K562 (cell line): ENCODE data around the gene USHBP1. TPM values are rescaled to one million over a fixed set of nuclear protein-coding genes. Genes with fewer than 3 reads are reported as not detected.

Source experiments
- CC2D1A ChIP-seq: fragments of 450-650 bp; IDR thresholded peaks from 2 replicates; pipeline ENCODE4 v1.6.1; 2017; ENCODE audit warnings: mild to moderate bottlenecking
- CXXC5 ChIP-seq: fragments of 250-450 bp; sonication (Bioruptor Pico); IDR thresholded peaks from 2 replicates; pipeline ENCODE4 v1.8.0; 2022; ENCODE audit warnings: inconsistent platforms, mild to moderate bottlenecking, moderate library complexity
- ETV1 ChIP-seq: fragments of 450-650 bp; conservative IDR thresholded peaks from 2 replicates; pipeline ENCODE4 v1.6.1; 2016; ENCODE audit warnings: missing genetic modification characterization, control low read depth, low read depth, missing compliant biosample characterization
- JUND ChIP-seq, 2 experiments: IDR thresholded peaks; 2 replicates in 1 of 2; 3 replicates in 1 of 2; pipeline ENCODE4 v1.6.1; 2011; ENCODE audit warnings: borderline replicate concordance in 2 of 2, low read depth in 2 of 2, low read length in 2 of 2, improper control_type of control experiment in 1 of 2, missing biosample characterization in 1 of 2, missing genetic modification characterization in 1 of 2, missing genetic modification reagents in 1 of 2
- KDM4B ChIP-seq, 2 experiments: fragments of 450-650 bp in 1 of 2; sonication (generic) in 1 of 2; IDR thresholded peaks; 2 replicates each; pipeline ENCODE4 v1.6.1; 2016 to 2017; ENCODE audit warnings: borderline replicate concordance in 2 of 2, antibody characterized with exemption in 1 of 2, low read depth in 1 of 2, mild to moderate bottlenecking in 1 of 2
- KLF13 ChIP-seq: fragments of 450-650 bp; IDR thresholded peaks from 2 replicates; pipeline ENCODE4 v1.6.1; 2016; ENCODE audit warnings: missing genetic modification characterization, low read depth, mild to moderate bottlenecking, missing compliant biosample characterization, moderate library complexity, borderline replicate concordance
- NFATC3 ChIP-seq: fragments of 450-650 bp; IDR thresholded peaks from 2 replicates; pipeline ENCODE4 v1.6.1; 2017; ENCODE audit warnings: mild to moderate bottlenecking
- NFRKB ChIP-seq: fragments of 450-650 bp; IDR thresholded peaks from 2 replicates; pipeline ENCODE4 v1.6.1; 2016; ENCODE audit warnings: low read depth
- SP1 ChIP-seq: sonication (generic); formaldehyde crosslinking; IDR thresholded peaks from 2 replicates; pipeline ENCODE4 v1.8.1; 2022; ENCODE audit warnings: mild to moderate bottlenecking, missing genetic modification reagents
- polyA plus RNA-seq, 8 experiments: library from polyadenylated mRNA; depleted of rRNA in 4 of 8; stranded (reverse) in 5 of 8; unstranded in 3 of 8; fragments of >200 nt; fragmentation: Nextera tagmentation in 2 of 8; fragmentation: Illumina TruSeq in 1 of 8; extraction: Ambion mirVana in 2 of 8; extraction: Trizol in 1 of 8; gene quantifications; 2 replicates each; pipeline versions ENCODE4 v1.2.1 to v1.2.3, GENCODE V29; 2011 to 2014; ENCODE audit warnings: inconsistent platforms in 1 of 8, missing spikeins in 1 of 8
- total RNA-seq, 7 experiments: library from RNA; depleted of rRNA in 6 of 7; stranded (reverse); fragments of >200 nt in 6 of 7; fragmentation: Illumina TruSeq in 2 of 7; extraction: Trizol in 2 of 7; gene quantifications; 2 replicates each; pipeline versions ENCODE4 v1.2.1 to v1.2.3, GENCODE V29; 2011 to 2021; ENCODE audit warnings: low replicate concordance in 1 of 7
- TF ChIP-seq, protein P1 (sequence below): sonication (generic); formaldehyde crosslinking; IDR thresholded peaks from 2 replicates; pipeline ENCODE4 v1.8.1; 2023; ENCODE audit warnings: mild to moderate bottlenecking, missing genetic modification reagents
- TF ChIP-seq, protein P2 (sequence below): conservative IDR thresholded peaks from 2 replicates; pipeline ENCODE4 v1.6.1; 2011; ENCODE audit warnings: low read depth, mild to moderate bottlenecking, low read length; ENCODE audit not compliant: control insufficient read depth
- TF ChIP-seq, protein P3 (sequence below), 2 experiments: fragments of 450-650 bp in 1 of 2; sonication (generic) in 1 of 2; formaldehyde crosslinking in 1 of 2; IDR thresholded peaks; 2 replicates each; pipeline versions ENCODE4 v1.7.1 to v1.9.0; 2016 to 2022; ENCODE audit warnings: inconsistent platforms in 1 of 2, mild to moderate bottlenecking in 1 of 2, missing genetic modification reagents in 1 of 2

USHBP1 gene
- total and polyA plus RNA-seq, 9 of the 15 experiments (the other 6 are each of a cell fraction or from before 2014, with no cell fraction given): 0.03 to 0.10 (median 0.05) TPM; not detected in 5

DNA sequence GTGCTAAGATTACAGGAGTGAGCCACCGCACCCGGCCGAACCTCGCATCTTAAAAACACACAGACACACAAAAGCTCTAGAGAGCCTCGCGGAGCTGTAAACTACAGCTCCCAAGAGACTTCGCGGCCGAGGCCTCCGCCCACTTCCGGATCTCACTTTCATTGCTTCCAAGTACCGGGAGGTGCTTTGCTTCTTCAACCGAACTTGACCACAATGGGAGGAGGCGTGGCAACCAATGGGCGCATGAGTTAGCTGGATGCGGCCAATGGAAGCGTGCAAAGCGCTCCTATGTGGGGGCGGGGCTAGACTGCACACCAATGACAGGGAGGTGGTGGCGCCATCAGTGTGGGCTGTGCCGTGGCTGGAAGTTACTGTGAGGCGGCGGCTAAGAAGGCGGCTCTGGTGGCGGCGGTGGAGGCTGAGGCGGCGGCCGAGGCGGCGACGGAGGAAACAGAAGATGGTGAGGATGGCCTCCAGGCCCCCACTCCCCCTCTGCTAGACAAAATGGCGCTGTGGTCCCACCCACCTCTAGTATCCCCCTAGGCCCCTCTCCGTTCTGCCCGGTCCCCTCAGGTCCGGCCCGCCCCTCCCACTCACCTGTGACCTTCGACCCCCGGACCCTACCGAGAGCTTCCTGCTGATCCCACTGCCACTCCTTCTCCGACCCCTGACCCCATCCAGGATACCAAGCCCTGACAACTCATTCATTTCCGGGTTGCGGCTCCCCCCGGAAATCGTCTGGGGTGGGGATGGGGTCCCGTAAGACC lies 44.8 kb upstream of the USHBP1 start, which contains the start of gene DDA1 (continued):
- TF ChIP-seq JUND (IDR thresholded peaks at IDR 0.05; ENCODE audit: borderline replicate concordance, low read depth, low read length) (no peak), JUND (tag; IDR thresholded peaks at IDR 0.05; ENCODE audit: borderline replicate concordance, low read depth, low read length) (peak; percentile 11; the same call in 1 of the 3 replicates), NFRKB (0 out of 2 replicates have a peak, but pooled peaks have one; percentile 39), CC2D1A (peak; percentile 100), CXXC5 (CRISPR knock-in tag) (no peak; the same call in 1 of the 2 replicates), SP1 (CRISPR knock-in tag) (peak; percentile 100), KLF13 (tag) (no peak; the same call in 1 of the 2 replicates), KDM4B (IDR thresholded peaks at IDR 0.05; ENCODE audit: borderline replicate concordance in 2 of 2, low read depth in 1 of 2) (no peak), NFATC3 (no peak), ETV1 (tag) (peak; percentile 64)
- TF ChIP-seq, protein P1, sequence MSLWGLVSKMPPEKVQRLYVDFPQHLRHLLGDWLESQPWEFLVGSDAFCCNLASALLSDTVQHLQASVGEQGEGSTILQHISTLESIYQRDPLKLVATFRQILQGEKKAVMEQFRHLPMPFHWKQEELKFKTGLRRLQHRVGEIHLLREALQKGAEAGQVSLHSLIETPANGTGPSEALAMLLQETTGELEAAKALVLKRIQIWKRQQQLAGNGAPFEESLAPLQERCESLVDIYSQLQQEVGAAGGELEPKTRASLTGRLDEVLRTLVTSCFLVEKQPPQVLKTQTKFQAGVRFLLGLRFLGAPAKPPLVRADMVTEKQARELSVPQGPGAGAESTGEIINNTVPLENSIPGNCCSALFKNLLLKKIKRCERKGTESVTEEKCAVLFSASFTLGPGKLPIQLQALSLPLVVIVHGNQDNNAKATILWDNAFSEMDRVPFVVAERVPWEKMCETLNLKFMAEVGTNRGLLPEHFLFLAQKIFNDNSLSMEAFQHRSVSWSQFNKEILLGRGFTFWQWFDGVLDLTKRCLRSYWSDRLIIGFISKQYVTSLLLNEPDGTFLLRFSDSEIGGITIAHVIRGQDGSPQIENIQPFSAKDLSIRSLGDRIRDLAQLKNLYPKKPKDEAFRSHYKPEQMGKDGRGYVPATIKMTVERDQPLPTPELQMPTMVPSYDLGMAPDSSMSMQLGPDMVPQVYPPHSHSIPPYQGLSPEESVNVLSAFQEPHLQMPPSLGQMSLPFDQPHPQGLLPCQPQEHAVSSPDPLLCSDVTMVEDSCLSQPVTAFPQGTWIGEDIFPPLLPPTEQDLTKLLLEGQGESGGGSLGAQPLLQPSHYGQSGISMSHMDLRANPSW (CRISPR knock-in tag): no peak
- TF ChIP-seq, protein P2, sequence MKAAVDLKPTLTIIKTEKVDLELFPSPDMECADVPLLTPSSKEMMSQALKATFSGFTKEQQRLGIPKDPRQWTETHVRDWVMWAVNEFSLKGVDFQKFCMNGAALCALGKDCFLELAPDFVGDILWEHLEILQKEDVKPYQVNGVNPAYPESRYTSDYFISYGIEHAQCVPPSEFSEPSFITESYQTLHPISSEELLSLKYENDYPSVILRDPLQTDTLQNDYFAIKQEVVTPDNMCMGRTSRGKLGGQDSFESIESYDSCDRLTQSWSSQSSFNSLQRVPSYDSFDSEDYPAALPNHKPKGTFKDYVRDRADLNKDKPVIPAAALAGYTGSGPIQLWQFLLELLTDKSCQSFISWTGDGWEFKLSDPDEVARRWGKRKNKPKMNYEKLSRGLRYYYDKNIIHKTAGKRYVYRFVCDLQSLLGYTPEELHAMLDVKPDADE: peak; percentile 84
- TF ChIP-seq, protein P3, sequence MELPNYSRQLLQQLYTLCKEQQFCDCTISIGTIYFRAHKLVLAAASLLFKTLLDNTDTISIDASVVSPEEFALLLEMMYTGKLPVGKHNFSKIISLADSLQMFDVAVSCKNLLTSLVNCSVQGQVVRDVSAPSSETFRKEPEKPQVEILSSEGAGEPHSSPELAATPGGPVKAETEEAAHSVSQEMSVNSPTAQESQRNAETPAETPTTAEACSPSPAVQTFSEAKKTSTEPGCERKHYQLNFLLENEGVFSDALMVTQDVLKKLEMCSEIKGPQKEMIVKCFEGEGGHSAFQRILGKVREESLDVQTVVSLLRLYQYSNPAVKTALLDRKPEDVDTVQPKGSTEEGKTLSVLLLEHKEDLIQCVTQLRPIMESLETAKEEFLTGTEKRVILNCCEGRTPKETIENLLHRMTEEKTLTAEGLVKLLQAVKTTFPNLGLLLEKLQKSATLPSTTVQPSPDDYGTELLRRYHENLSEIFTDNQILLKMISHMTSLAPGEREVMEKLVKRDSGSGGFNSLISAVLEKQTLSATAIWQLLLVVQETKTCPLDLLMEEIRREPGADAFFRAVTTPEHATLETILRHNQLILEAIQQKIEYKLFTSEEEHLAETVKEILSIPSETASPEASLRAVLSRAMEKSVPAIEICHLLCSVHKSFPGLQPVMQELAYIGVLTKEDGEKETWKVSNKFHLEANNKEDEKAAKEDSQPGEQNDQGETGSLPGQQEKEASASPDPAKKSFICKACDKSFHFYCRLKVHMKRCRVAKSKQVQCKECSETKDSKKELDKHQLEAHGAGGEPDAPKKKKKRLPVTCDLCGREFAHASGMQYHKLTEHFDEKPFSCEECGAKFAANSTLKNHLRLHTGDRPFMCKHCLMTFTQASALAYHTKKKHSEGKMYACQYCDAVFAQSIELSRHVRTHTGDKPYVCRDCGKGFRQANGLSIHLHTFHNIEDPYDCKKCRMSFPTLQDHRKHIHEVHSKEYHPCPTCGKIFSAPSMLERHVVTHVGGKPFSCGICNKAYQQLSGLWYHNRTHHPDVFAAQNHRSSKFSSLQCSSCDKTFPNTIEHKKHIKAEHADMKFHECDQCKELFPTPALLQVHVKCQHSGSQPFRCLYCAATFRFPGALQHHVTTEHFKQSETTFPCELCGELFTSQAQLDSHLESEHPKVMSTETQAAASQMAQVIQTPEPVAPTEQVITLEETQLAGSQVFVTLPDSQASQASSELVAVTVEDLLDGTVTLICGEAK (IDR thresholded peaks at IDR 0.05): peak; percentile 93
- TF ChIP-seq, protein P3 (CRISPR knock-in tag; IDR thresholded peaks at IDR 0.05): no peak
